Suprapubic skin (tissue), 4 donors: ENCODE results near the gene DOLPP1. TPM values are rescaled to one million over a fixed set of nuclear protein-coding genes. Genes with fewer than 3 reads are reported as not detected.
A peak's percentile ranks its signal among the peaks of the same experiment; 100 is the strongest.
"Not testable (repeated sequence)": the region's sequence is repeated elsewhere in the genome, so short reads cannot be mapped to it uniquely, and the experiment has no call there.

ENCODE experiments used
- DNase-seq, 2 donors: peaks; one replicate each; pipeline ENCODE4 v3.0.0-alpha.2; 2019; ENCODE audit warnings: low spot score in 2 of 2
- H3K27ac ChIP-seq: fragments of 200-600 bp; sonication (generic); one replicate; pipeline ENCODE4 v1.5.1; 2019
- H3K27me3 ChIP-seq: fragments of 200-600 bp; sonication (generic); one replicate; pipeline ENCODE4 v1.5.1; 2019
- H3K36me3 ChIP-seq: fragments of 200-600 bp; sonication (generic); one replicate; pipeline ENCODE4 v1.5.1; 2019
- H3K4me1 ChIP-seq: fragments of 200-600 bp; sonication (generic); one replicate; pipeline ENCODE4 v1.5.1; 2019
- H3K4me3 ChIP-seq: fragments of 200-600 bp; sonication (generic); one replicate; pipeline ENCODE4 v1.5.1; 2019; ENCODE audit warnings: mild to moderate bottlenecking
- H3K9me3 ChIP-seq: fragments of 200-600 bp; sonication (generic); one replicate; pipeline ENCODE4 v1.5.1; 2019
- CTCF ChIP-seq, 2 donors: fragments of 200-600 bp in 1 of 2; fragments of 450-650 bp in 1 of 2; sonication (generic) in 1 of 2; IDR thresholded peaks; one replicate each; pipeline ENCODE4 v1.5.1; 2016 to 2019; ENCODE audit warnings: antibody characterized with exemption in 2 of 2, mild to moderate bottlenecking in 1 of 2, moderate library complexity in 1 of 2
- EP300 ChIP-seq: sonication (generic); formaldehyde crosslinking; IDR thresholded peaks from one replicate; pipeline ENCODE4 v1.6.1; 2017; ENCODE audit warnings: antibody characterized with exemption
- POLR2A ChIP-seq, 2 donors: fragments of 450-650 bp; IDR thresholded peaks; one replicate each; pipeline ENCODE4 v1.6.1; 2017; ENCODE audit warnings: antibody characterized with exemption in 2 of 2, mild to moderate bottlenecking in 2 of 2, moderate library complexity in 2 of 2
- POLR2AphosphoS5 ChIP-seq, 3 donors: sonication (generic); formaldehyde crosslinking; IDR thresholded peaks; one replicate each; pipeline ENCODE4 v1.6.1; 2017; ENCODE audit warnings: antibody characterized with exemption in 3 of 3
- WGBS: methylation state at CpG from one replicate; pipeline ENCODE4 v1.1.5; 2018; 5-methylcytosine and 5-hydroxymethylcytosine counted together
- total RNA-seq, 4 donors: library from RNA; depleted of rRNA; stranded (reverse); fragments of >200 nt; gene quantifications; one replicate each; pipeline ENCODE4 v1.1.0, GENCODE V29; 2016

DOLPP1 gene
- total RNA-seq, 4 donors from 2014 or later, result 7.8 to 11.1 (median 9.8) TPM

GRCh38 chr9:129124506-129125069, 43.7 kb downstream of the DOLPP1 start:
- Histone ChIP-seq H3K27me3 (no peaks in the 10 kb centered on the region), H3K36me3 (peaks cover 54% of the 10 kb centered on the region), H3K9me3 (no peaks in the 10 kb centered on the region), H3K4me3 (no peak overlapping the region), H3K4me1 (peaks cover 13% of the 10 kb centered on the region), H3K27ac (no peak overlapping the region)
- no peak for TF ChIP-seq POLR2A (IDR thresholded peaks at IDR 0.05)
- TF ChIP-seq CTCF (IDR thresholded peaks at IDR 0.05), result no peak
- no peak for TF ChIP-seq EP300
- no peak for TF ChIP-seq POLR2AphosphoS5 (IDR thresholded peaks at IDR 0.05)
- 93% methylated on average over 3 of the region's 3 CpGs for WGBS
- DNase-seq, result no peak

- no peaks in the 10 kb centered on the region for H3K9me3 ChIP-seq
- no peak overlapping the region for H3K4me3 ChIP-seq
- TF ChIP-seq EP300 (no peak), POLR2AphosphoS5 (IDR thresholded peaks at IDR 0.05) (no peak), POLR2A (IDR thresholded peaks at IDR 0.05) (no peak), CTCF (IDR thresholded peaks at IDR 0.05) (no peak)
- WGBS, result 89% methylated on average over 5 of the region's 8 CpGs
- H3K27me3 ChIP-seq, result no peaks in the 10 kb centered on the region
- no peak for DNase-seq
- H3K36me3 ChIP-seq, result peaks cover 57% of the 10 kb centered on the region
- no peak overlapping the region for H3K27ac ChIP-seq
- peaks cover 13% of the 10 kb centered on the region for H3K4me1 ChIP-seq
These were observed 44.6 kb downstream of the DOLPP1 start for GRCh38 chr9:129125478-129125877.

- Histone ChIP-seq H3K4me3 (no peak overlapping the region), H3K9me3 (no peaks in the 10 kb centered on the region), H3K36me3 (peaks cover 45% of the 10 kb centered on the region), H3K27ac (peak overlapping the region; percentile 20), H3K4me1 (peaks cover 9% of the 10 kb centered on the region), H3K27me3 (no peaks in the 10 kb centered on the region)
- DNase-seq, result no peak
- TF ChIP-seq POLR2AphosphoS5 (IDR thresholded peaks at IDR 0.05) (no peak), EP300 (no peak), POLR2A (IDR thresholded peaks at IDR 0.05) (no peak), CTCF (IDR thresholded peaks at IDR 0.05) (no peak)
- WGBS, result 81% methylated on average over 9 of the region's 10 CpGs
These were observed 46.1 kb downstream of the DOLPP1 start for GRCh38 chr9:129126749-129127618.

- 79% methylated on average over 5 of the region's 5 CpGs for WGBS
- Histone ChIP-seq H3K9me3 (no peaks in the 10 kb centered on the region), H3K4me3 (no peak overlapping the region), H3K27ac (no peak overlapping the region), H3K4me1 (peaks cover 10% of the 10 kb centered on the region), H3K27me3 (no peaks in the 10 kb centered on the region), H3K36me3 (peaks cover 46% of the 10 kb centered on the region)
- DNase-seq, result no peak
- TF ChIP-seq CTCF (IDR thresholded peaks at IDR 0.05) (no peak), POLR2AphosphoS5 (IDR thresholded peaks at IDR 0.05) (no peak), EP300 (no peak)
These were observed 47.8 kb downstream of the DOLPP1 start for GRCh38 chr9:129128689-129129088.

- WGBS, result 88% methylated on average over 7 of the region's 7 CpGs
- H3K27ac ChIP-seq, result not testable (repeated sequence)
- H3K36me3 ChIP-seq, result peaks cover 50% of the 10 kb centered on the region
These were observed 49.4 kb downstream of the DOLPP1 start for GRCh38 chr9:129130271-129130670.

More at GRCh38 chr9:129130271-129130670, 49.4 kb downstream of the DOLPP1 start:
- not testable (repeated sequence) for DNase-seq, H3K4me1 ChIP-seq, H3K4me3 ChIP-seq, H3K9me3 ChIP-seq, H3K27me3 ChIP-seq
